Left lung (tissue), 10 donors: ENCODE results near the gene WASF2. TPM values are rescaled to one million over a fixed set of nuclear protein-coding genes. Genes with fewer than 3 reads are reported as not detected.
A peak's percentile ranks its signal among the peaks of the same experiment; 100 is the strongest.

Experiments
- ATAC-seq: fragments of 200-7000 bp; cut with Tn5 transposase; one replicate; pipeline ENCODE4 v1.9.1; 2020; ENCODE audit warnings: moderate library complexity
- DNase-seq, 4 donors: peaks; one replicate each; pipeline ENCODE4 v3.0.0-alpha.2; 2013 to 2020
- H3K27ac ChIP-seq, 2 donors: fragments of 200-600 bp; sonication (generic) in 1 of 2; one replicate each; pipeline versions ENCODE4 v1.5.0 to v1.8.0; 2020 to 2021
- H3K27me3 ChIP-seq, 2 donors: fragments of 200-600 bp; sonication (generic) in 1 of 2; one replicate each; pipeline versions ENCODE4 v1.5.0 to v1.8.0; 2020 to 2021
- H3K36me3 ChIP-seq, 2 donors: fragments of 200-600 bp; sonication (generic) in 1 of 2; one replicate each; pipeline versions ENCODE4 v1.5.0 to v1.8.0; 2020 to 2021
- H3K4me1 ChIP-seq, 2 donors: fragments of 200-600 bp; one replicate each; pipeline ENCODE4 v1.8.0; 2021
- H3K4me3 ChIP-seq, 2 donors: fragments of 200-600 bp; sonication (generic) in 1 of 2; one replicate each; pipeline versions ENCODE4 v1.5.0 to v1.8.0; 2020 to 2021; ENCODE audit warnings: mild to moderate bottlenecking in 1 of 2
- H3K9me3 ChIP-seq, 2 donors: fragments of 200-600 bp; sonication (generic) in 1 of 2; one replicate each; pipeline versions ENCODE4 v1.5.0 to v1.8.0; 2020 to 2021
- intact Hi-C, 2 donors: fragments of 100-400 bp; cut with DNase I; formaldehyde crosslinking; loops; one replicate each; pipeline versions ENCODE4 v1.11.2 to v1.14.2; 2022
- polyA plus RNA-seq, 6 donors: library from polyadenylated mRNA; unstranded; fragments of 120-200 nt; gene quantifications; one replicate each; pipeline ENCODE4 v1.2.1, GENCODE V29; 2013; ENCODE audit not compliant: insufficient read length in 6 of 6
- total RNA-seq, 2 donors: library from RNA; stranded (reverse); fragmentation: NEBNext Ultra II Directional; extraction: Animal tissue kit (Norgen Biotek cat#: 25700); gene quantifications; one replicate each; pipeline ENCODE4 v1.2.1, GENCODE V29; 2021
- TF ChIP-seq, protein P1 (sequence below), 2 donors: fragments of 200-600 bp; sonication (generic) in 1 of 2; IDR thresholded peaks; one replicate each; pipeline versions ENCODE4 v1.5.0 to v1.8.0; 2021; ENCODE audit warnings: antibody characterized with exemption in 2 of 2
- donor health status: DM: no; HTN: yes; CAD: no.
- donor health status: DM: no; HTN: no; CAD: no.

The WASF2 gene
- total and polyA plus RNA-seq, 8 donors, result 108 to 147 (median 134) TPM

- Histone ChIP-seq H3K4me1 (peaks cover 0 to 33% of the 10 kb centered on the region in 2 donors), H3K9me3 (no peaks in the 10 kb centered on the region), H3K27me3 (no peaks in the 10 kb centered on the region), H3K27ac (no peak overlapping the region), H3K36me3 (peaks cover 0 to 100% of the 10 kb centered on the region in 2 donors), H3K4me3 (no peak overlapping the region)
- no peak for ATAC-seq
- intact Hi-C loops, result loop anchor here in 1 of 2 donors (5.0 kb wide), 1 partner anchor 33 kb away; the partner anchor contains the start of gene GPR3
- no peak for DNase-seq
- TF ChIP-seq, protein P1, sequence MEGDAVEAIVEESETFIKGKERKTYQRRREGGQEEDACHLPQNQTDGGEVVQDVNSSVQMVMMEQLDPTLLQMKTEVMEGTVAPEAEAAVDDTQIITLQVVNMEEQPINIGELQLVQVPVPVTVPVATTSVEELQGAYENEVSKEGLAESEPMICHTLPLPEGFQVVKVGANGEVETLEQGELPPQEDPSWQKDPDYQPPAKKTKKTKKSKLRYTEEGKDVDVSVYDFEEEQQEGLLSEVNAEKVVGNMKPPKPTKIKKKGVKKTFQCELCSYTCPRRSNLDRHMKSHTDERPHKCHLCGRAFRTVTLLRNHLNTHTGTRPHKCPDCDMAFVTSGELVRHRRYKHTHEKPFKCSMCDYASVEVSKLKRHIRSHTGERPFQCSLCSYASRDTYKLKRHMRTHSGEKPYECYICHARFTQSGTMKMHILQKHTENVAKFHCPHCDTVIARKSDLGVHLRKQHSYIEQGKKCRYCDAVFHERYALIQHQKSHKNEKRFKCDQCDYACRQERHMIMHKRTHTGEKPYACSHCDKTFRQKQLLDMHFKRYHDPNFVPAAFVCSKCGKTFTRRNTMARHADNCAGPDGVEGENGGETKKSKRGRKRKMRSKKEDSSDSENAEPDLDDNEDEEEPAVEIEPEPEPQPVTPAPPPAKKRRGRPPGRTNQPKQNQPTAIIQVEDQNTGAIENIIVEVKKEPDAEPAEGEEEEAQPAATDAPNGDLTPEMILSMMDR (IDR thresholded peaks at IDR 0.05), result no peak
These were observed 131.0 kb downstream of the WASF2 start for GRCh38 chr1:27358928-27359313.

GRCh38 chr1:27358038-27358927, 131.7 kb downstream of the WASF2 start:
- H3K36me3 ChIP-seq, result peaks cover 0 to 100% of the 10 kb centered on the region in 2 donors
- peaks cover 0 to 31% of the 10 kb centered on the region in 2 donors for H3K4me1 ChIP-seq
- TF ChIP-seq, protein P1 (IDR thresholded peaks at IDR 0.05), result no peak
- no peak for DNase-seq
- H3K27ac ChIP-seq, result no peak overlapping the region
- no peak overlapping the region for H3K4me3 ChIP-seq
- no peak for ATAC-seq
- H3K9me3 ChIP-seq, result no peaks in the 10 kb centered on the region
- H3K27me3 ChIP-seq, result no peaks in the 10 kb centered on the region
- intact Hi-C loops, result loop anchor here in 1 of 2 donors (5.0 kb wide), 1 partner anchor 34 kb away; the partner anchor contains the start of gene GPR3

DNA sequence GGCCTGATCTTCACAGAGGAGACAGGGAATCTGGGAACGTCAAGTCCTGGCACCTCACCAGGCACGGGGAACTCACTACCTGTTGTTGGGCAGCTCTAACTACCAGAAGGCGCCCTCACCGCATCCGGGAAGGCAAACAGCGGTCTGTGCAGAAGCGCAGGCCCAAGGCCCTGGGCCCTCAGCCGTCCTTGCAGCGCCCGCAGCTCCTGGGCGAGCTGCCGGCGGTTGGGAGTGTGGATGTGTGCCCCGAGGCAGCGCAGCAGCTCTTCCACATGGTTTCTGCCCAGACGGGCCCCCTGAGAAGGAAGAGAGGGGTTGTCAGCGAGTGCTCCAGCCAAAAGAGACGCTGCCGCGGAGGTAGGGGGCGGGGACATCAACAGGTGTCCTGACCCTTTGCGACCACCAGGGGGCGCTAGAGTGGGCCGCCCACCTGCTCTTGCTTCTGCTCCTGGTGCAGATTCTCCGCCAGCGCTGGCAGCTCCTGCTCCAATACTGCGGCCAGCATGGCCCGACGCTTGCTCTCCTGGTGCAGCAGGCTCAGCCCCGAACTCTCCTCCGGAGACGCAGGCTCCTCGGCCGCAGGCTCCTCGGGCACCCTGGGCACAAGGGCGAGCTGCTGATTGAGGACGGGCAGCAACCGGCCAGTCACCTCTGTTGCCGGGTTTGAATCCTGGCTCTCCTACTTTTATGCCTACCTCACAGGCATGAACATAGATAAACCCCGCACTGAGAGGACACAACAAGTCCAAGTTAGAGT, 132.5 kb downstream of the WASF2 start:
- ATAC-seq, result peak; percentile 82
- H3K4me3 ChIP-seq, result no peak overlapping the region
- peak overlapping the region in 1 of 2 donors; percentile 45 for H3K27ac ChIP-seq
- TF ChIP-seq, protein P1 (IDR thresholded peaks at IDR 0.05), result peak; percentile 98 to 99
- no peaks in the 10 kb centered on the region for H3K27me3 ChIP-seq
- H3K36me3 ChIP-seq, result peaks cover 0 to 99% of the 10 kb centered on the region in 2 donors
- H3K9me3 ChIP-seq, result no peaks in the 10 kb centered on the region
- intact Hi-C loops, result loop anchor here in 1 of 2 donors (5.0 kb wide), 1 partner anchor 35 kb away; the partner anchor contains the start of gene GPR3
- peak in 3 of 4 donors; percentile 75 to 95 (median 78) for DNase-seq
- peaks cover 0 to 31% of the 10 kb centered on the region in 2 donors for H3K4me1 ChIP-seq

DNA sequence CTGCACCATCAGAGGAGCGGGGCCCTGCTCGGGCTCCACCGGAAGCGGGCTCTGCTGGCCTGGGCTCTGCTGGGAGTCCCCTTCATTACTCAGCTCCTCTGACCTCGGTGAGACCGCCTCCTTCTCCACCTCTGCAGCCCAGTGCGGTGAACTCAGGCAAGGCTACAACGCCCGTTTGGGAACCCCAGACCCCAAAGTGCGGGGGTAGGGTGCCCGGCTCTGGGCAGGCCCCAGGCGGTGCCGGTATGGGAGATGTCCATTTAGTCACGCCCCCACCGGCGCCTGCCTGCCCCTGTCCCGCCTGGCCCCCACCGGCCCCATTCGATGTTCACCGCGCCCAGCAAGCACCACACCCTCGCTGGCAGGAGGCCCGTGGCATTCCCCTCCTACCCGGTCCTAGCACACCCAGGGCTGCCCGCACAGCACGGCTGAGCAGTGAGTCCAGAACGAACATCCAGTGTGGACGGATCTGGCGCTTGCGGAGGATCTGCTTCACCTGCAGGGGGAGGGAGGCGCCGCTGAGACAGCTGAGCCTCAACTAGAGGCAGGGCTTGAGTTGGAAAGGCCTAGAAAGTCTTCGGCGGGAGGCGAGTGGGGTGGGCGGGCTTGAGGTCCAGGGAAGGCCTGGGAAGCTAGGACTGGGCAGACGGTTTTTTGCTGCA, 133.2 kb downstream of the WASF2 start:
- TF ChIP-seq, protein P1 (IDR thresholded peaks at IDR 0.05), result no peak
- peak overlapping the region in 1 of 2 donors; percentile 45 for H3K27ac ChIP-seq
- peaks cover 0 to 31% of the 10 kb centered on the region in 2 donors for H3K4me1 ChIP-seq
- no peaks in the 10 kb centered on the region for H3K27me3 ChIP-seq
- no peaks in the 10 kb centered on the region for H3K9me3 ChIP-seq
- ATAC-seq (no peak), DNase-seq (peak in 1 of 4 donors; percentile 76)
- H3K36me3 ChIP-seq, result peaks cover 0 to 92% of the 10 kb centered on the region in 2 donors
- intact Hi-C loops, result loop anchor here in 1 of 2 donors (5.0 kb wide), 1 partner anchor 36 kb away; the partner anchor contains the start of gene GPR3
- no peak overlapping the region for H3K4me3 ChIP-seq
